Upper lobe of right lung (tissue), 1 donor: ENCODE measurements around the gene SPRR2D. TPM values are rescaled to one million over a fixed set of nuclear protein-coding genes. Genes with fewer than 3 reads are reported as not detected.

Experiments
- ATAC-seq: fragments of 200-7000 bp; cut with Tn5 transposase; one replicate; pipeline ENCODE4 v1.9.1; 2020; ENCODE audit warnings: mild to moderate bottlenecking, moderate library complexity
- DNase-seq: peaks from one replicate; pipeline ENCODE4 v3.0.0-alpha.2; 2020
- H3K27ac ChIP-seq: fragments of 200-600 bp; one replicate; pipeline ENCODE4 v1.8.0; 2022
- H3K27me3 ChIP-seq: fragments of 200-600 bp; one replicate; pipeline ENCODE4 v1.8.0; 2022; ENCODE audit warnings: mild to moderate bottlenecking
- H3K36me3 ChIP-seq: fragments of 200-600 bp; one replicate; pipeline ENCODE4 v1.8.0; 2022
- H3K4me1 ChIP-seq: fragments of 200-600 bp; one replicate; pipeline ENCODE4 v1.8.0; 2022
- H3K4me3 ChIP-seq: fragments of 200-600 bp; one replicate; pipeline ENCODE4 v1.8.0; 2022; ENCODE audit warnings: mild to moderate bottlenecking
- H3K9me3 ChIP-seq: fragments of 200-600 bp; one replicate; pipeline ENCODE4 v1.8.0; 2022
- CTCF ChIP-seq: fragments of 200-600 bp; IDR thresholded peaks from one replicate; pipeline ENCODE4 v1.8.0; 2022; ENCODE audit warnings: antibody characterized with exemption
- intact Hi-C: fragments of 100-400 bp; cut with DNase I; formaldehyde crosslinking; loops from one replicate; pipeline ENCODE4 v1.11.0; 2022
- total RNA-seq: library from RNA; stranded (reverse); fragmentation: NEBNext Ultra II Directional; extraction: Animal tissue kit (Norgen Biotek cat#: 25700); gene quantifications from one replicate; pipeline ENCODE4 v1.2.1, GENCODE V29; 2021
- donor health status: DM: no; HTN: yes; CAD: no; lungs with severe emphysema.

SPRR2D gene
- total RNA-seq, 1 donor from 2014 or later, result not detected

DNA sequence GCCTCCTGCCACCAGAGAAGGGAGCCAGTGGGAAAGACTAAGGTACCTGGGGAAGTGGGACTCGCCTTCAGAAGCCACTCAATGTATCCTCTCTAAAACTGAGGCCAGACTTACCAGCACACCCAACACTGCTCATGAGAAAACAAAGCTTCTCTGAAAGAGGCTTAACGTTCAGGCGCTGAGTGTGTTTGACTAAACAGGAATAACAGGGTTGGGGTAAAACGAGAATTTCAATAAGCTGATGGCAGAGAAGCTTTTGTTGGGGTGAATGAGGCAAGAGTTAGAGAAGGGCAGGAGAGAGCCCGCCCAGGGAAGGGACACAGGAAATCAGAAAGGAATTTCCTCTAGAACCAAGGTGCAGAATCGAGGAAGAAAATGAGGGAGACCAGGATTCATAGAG is 41.1 kb downstream of the SPRR2D start:
- H3K9me3 ChIP-seq, result no peaks in the 10 kb centered on the region
- intact Hi-C loops, result no loop called here
- TF ChIP-seq CTCF, result no peak
- H3K36me3 ChIP-seq, result no peaks in the 10 kb centered on the region
- no peaks in the 10 kb centered on the region for H3K27me3 ChIP-seq
- H3K27ac ChIP-seq, result no peak overlapping the region
- H3K4me3 ChIP-seq, result no peak overlapping the region
- ATAC-seq, result no peak
- no peaks in the 10 kb centered on the region for H3K4me1 ChIP-seq
- DNase-seq, result no peak

GRCh38 chr1:152998476-152998875 is 42.4 kb downstream of the SPRR2D start:
- ATAC-seq (no peak), DNase-seq (no peak)
- no peaks in the 10 kb centered on the region for H3K4me1 ChIP-seq
- no peak overlapping the region for H3K4me3 ChIP-seq
- no peaks in the 10 kb centered on the region for H3K9me3 ChIP-seq
- no peaks in the 10 kb centered on the region for H3K27me3 ChIP-seq
- no peak overlapping the region for H3K27ac ChIP-seq
- intact Hi-C loops, result no loop called here
- no peak for TF ChIP-seq CTCF
- H3K36me3 ChIP-seq, result no peaks in the 10 kb centered on the region

- DNase-seq (no peak), ATAC-seq (no peak)
- Histone ChIP-seq H3K9me3 (no peaks in the 10 kb centered on the region), H3K36me3 (no peaks in the 10 kb centered on the region), H3K4me1 (no peaks in the 10 kb centered on the region), H3K27ac (no peak overlapping the region), H3K4me3 (no peak overlapping the region), H3K27me3 (no peaks in the 10 kb centered on the region)
- intact Hi-C loops, result no loop called here
- no peak for TF ChIP-seq CTCF
Measured at GRCh38 chr1:152997901-152998300, 43.0 kb downstream of the SPRR2D start.

GRCh38 chr1:152996633-152997400 is 44.1 kb downstream of the SPRR2D start:
- no peaks in the 10 kb centered on the region for H3K27me3 ChIP-seq
- no peak for DNase-seq
- no peak overlapping the region for H3K27ac ChIP-seq
- no peaks in the 10 kb centered on the region for H3K36me3 ChIP-seq
- no peaks in the 10 kb centered on the region for H3K4me1 ChIP-seq
- ATAC-seq, result no peak
- H3K9me3 ChIP-seq, result no peaks in the 10 kb centered on the region
- intact Hi-C loops, result no loop called here
- H3K4me3 ChIP-seq, result no peak overlapping the region
- no peak for TF ChIP-seq CTCF

DNA sequence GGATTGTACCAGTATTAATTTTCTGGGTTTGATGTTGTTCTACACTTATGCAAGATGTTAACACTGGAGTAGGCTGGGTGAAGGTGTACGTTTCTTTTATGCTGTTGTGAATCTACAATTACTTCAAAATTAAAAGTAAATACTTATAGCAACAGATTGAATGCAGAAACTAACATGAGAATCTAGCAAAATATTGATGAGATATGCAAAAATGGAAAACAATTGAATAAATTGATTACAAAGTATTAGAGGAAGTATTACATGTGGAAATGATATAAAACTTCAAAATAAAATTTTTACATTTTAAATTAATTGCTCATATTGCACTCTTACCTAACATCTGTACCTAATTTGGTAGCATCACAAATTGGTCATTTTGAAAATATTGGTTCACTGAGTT is 45.1 kb downstream of the SPRR2D start:
- Histone ChIP-seq H3K36me3 (no peaks in the 10 kb centered on the region), H3K9me3 (no peaks in the 10 kb centered on the region), H3K27me3 (no peaks in the 10 kb centered on the region), H3K27ac (no peak overlapping the region), H3K4me3 (no peak overlapping the region), H3K4me1 (no peaks in the 10 kb centered on the region)
- ATAC-seq (no peak), DNase-seq (no peak)
- no peak for TF ChIP-seq CTCF
- intact Hi-C loops, result no loop called here

DNA sequence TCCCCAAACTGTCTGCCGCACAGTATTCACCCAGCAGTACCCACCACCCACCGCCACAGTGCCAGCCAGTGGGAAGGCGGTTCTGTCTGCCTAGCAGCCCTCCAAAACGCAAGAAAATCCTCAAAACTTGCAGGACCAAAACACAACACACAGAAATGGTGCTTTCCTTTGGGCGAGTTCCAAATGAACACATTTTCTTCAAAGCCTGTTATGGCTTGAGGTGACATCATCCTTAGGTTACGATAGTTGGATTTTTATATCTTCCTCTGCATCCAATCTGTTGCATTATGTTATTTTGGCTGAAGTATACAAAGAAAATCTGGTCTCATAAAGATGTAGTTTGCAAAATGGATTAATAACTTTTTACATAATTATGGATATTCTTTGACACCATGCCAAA is 47.7 kb downstream of the SPRR2D start:
- no peak for TF ChIP-seq CTCF
- ATAC-seq (no peak), DNase-seq (no peak)
- no peak overlapping the region for H3K27ac ChIP-seq
- no peaks in the 10 kb centered on the region for H3K9me3 ChIP-seq
- H3K4me1 ChIP-seq, result no peaks in the 10 kb centered on the region
- H3K36me3 ChIP-seq, result no peaks in the 10 kb centered on the region
- no peaks in the 10 kb centered on the region for H3K27me3 ChIP-seq
- H3K4me3 ChIP-seq, result no peak overlapping the region
- intact Hi-C loops, result no loop called here
